ACC112 (cell line): ENCODE measurements around the gene SLC9A8.

Source experiments
- H2AFZ ChIP-seq: fragments of 200-600 bp; sonication (generic); one replicate; pipeline ENCODE4 v1.6.0; 2017; ENCODE audit warnings: antibody characterized with exemption, low read length; ENCODE audit not compliant: unreplicated experiment
- H3K27ac ChIP-seq: fragments of 200-600 bp; sonication (generic); 2 replicates; pipeline ENCODE4 v1.5.1; 2014; ENCODE audit warnings: low read depth, mild to moderate bottlenecking, antibody characterized with exemption, low read length, moderate library complexity
- H3K27me3 ChIP-seq: fragments of 200-600 bp; sonication (generic); 2 replicates; pipeline ENCODE4 v1.6.1; 2014; ENCODE audit warnings: mild to moderate bottlenecking, antibody characterized with exemption, low read length, moderate library complexity, mixed read lengths; ENCODE audit not compliant: insufficient read depth
- H3K36me3 ChIP-seq: fragments of 200-600 bp; sonication (generic); 2 replicates; pipeline ENCODE4 v1.6.1; 2016; ENCODE audit warnings: mild to moderate bottlenecking, antibody characterized with exemption, low read length, moderate library complexity, mixed read lengths; ENCODE audit not compliant: insufficient read depth
- H3K4me1 ChIP-seq: fragments of 200-600 bp; sonication (generic); one replicate; pipeline ENCODE4 v1.6.1; 2016; ENCODE audit warnings: low read length, mixed read lengths; ENCODE audit not compliant: insufficient read depth, unreplicated experiment, control insufficient read depth
- H3K4me3 ChIP-seq: fragments of 200-600 bp; sonication (generic); 2 replicates; pipeline ENCODE4 v1.5.1; 2014; ENCODE audit warnings: mild to moderate bottlenecking, low read depth, low read length
- H3K79me2 ChIP-seq: fragments of 200-600 bp; sonication (generic); one replicate; pipeline ENCODE4 v1.6.0; 2016; ENCODE audit warnings: low read length; ENCODE audit not compliant: control insufficient read depth, unreplicated experiment, insufficient read depth

Gene SLC9A8

GRCh38 chr20:49941456-49941855, 128.8 kb downstream of the SLC9A8 start:
- no peak overlapping the region for H2AFZ ChIP-seq
- no peaks in the 10 kb centered on the region for H3K27me3 ChIP-seq
- peaks cover 28% of the 10 kb centered on the region for H3K36me3 ChIP-seq
- H3K27ac ChIP-seq, result no peak overlapping the region
- H3K79me2 ChIP-seq, result peaks cover 88% of the 10 kb centered on the region
- no peak overlapping the region for H3K4me3 ChIP-seq
- peaks cover 22% of the 10 kb centered on the region for H3K4me1 ChIP-seq
